Activated CD4-positive, alpha-beta T cell treated with anti-CD3 and anti-CD28 coated beads for 48 hours (primary cell): ENCODE results near the gene GALNT7.
"Not testable (repeated sequence)": the region's sequence is repeated elsewhere in the genome, so short reads cannot be mapped to it uniquely, and the experiment has no call there.

Source experiments
- DNase-seq: peaks from one replicate; pipeline ENCODE4 v3.0.0-alpha.2; 2020

Gene GALNT7

GRCh38 chr4:173199553-173199952 is 30.9 kb downstream of the GALNT7 start:
- no peak for DNase-seq

DNA sequence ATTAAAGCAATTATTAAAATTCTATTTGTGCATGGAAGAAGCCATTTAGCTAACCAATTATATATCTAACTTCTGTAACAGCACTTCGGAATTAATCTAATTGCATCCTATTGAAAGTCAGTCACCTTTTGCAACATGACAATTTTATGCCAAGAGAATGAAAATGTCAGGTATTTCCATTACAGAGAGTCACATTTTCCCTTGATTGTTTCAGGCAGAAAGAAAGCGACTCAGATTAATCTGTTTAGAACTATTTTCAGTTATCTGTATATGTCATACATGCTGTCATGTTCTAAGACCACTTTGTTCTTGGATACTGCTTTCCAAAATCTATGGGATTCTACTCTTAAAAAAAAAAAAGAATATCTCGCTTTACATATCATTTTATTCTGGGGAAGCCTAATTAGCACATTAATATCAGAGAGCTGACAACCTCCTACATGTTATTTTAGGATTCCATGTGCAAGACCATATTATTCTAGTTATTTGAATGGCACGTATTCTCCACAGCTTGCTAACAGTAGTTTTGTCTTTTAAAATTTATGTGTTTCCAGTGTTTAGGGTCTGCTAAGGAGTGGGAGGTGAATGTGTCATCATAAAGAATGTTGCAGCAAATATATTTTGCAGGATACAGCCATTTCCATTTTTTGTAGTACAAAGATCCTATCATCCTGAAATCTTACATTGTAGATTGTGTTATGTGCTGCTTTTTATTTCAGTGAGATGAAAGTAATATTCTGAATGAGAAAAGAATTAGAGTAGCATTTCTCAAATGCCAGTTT is 31.7 kb downstream of the GALNT7 start:
- no peak for DNase-seq

DNA sequence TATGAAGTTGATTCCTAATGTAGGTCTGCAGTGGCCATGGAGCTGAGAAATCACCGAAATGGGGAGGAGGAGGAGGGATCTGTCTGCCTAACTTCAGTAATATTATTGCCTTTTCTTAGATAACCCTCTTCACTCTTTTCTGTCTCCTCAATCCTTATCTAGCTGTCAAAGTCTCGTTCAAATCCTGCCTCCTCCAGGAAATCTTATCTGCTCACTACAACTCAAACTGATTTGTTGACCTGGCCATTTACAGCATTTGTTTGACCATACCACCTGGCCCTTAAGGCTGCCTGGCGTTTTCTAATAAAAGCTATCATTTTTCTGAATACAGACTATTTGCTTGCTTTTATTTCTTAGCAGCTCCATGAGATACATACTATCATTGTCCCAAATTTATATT is 33.8 kb downstream of the GALNT7 start:
- DNase-seq, result no peak

GRCh38 chr4:173205656-173206055 is 37.0 kb downstream of the GALNT7 start:
- no peak for DNase-seq

- DNase-seq, result no peak
Measured at GRCh38 chr4:173208420-173208819, 39.8 kb downstream of the GALNT7 start.

- no peak for DNase-seq
Measured at GRCh38 chr4:173211222-173211621, 42.6 kb downstream of the GALNT7 start.

GRCh38 chr4:173211838-173212237 is 43.2 kb downstream of the GALNT7 start:
- no peak for DNase-seq

DNA sequence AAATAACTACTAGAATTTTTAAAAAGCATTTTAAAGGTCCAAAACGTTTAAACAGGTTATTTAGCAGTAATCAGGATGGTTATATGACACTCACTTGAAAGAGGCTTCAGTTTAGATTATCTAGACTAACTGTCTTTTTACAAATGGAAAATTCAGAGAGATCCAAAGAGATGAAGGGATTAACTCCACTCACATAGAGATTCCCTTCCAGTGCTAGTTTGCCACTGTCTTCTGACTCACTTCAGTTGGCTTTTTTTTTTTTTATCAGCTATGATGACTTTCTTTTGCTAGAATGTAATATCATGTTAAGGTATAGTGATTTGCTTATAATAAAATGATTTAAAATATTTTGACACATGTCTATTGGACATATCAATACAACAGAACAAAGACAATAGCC is 43.8 kb downstream of the GALNT7 start:
- no peak for DNase-seq

GRCh38 chr4:173213296-173213695 is 44.7 kb downstream of the GALNT7 start:
- no peak for DNase-seq

DNA sequence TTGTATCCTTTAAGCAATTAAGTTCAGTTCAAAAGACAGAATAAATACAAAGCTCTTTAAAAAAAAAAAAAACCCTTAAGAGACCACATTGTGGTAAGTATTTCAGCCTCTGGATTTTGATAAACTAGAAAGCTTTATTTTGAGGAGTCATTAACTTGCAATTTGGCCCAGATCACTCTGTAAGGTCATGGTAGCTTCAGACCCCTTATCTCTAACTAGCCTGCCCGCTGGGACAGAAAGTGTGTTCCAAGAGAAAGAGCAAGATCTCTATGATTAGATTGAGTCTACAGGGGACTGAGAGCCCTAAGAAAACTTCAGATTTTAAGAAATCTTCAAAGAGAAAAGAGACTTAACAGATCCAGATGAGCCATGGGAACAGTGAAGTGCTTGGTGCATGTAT is 45.6 kb downstream of the GALNT7 start:
- DNase-seq, result no peak

GRCh38 chr4:173214661-173215060 is 46.0 kb downstream of the GALNT7 start:
- no peak for DNase-seq

DNA sequence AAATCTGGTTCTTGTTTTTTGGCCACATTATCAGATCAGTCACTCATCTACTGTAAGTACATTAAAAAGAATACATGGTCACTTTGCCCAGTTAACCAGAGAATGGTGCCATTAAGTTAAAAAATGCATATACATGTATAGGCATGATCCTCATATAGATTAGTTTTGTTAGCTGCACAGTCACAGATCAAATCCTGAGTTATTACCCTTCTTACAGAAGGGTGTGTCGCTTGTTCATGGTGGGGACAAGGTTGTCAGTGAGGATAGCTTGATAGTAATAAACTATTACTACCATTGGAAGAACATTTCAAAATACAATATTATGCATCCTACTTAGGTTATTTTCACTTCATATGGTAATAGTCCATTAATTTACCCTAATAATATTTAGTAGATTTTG is 48.5 kb downstream of the GALNT7 start:
- no peak for DNase-seq

- no peak for DNase-seq
Measured at GRCh38 chr4:173217727-173218126, 49.1 kb downstream of the GALNT7 start.

GRCh38 chr4:173218411-173219125 is 50.0 kb downstream of the GALNT7 start:
- no peak for DNase-seq

GRCh38 chr4:173219126-173219437 is 50.5 kb downstream of the GALNT7 start:
- not testable (repeated sequence) for DNase-seq

- DNase-seq, result no peak
Measured at GRCh38 chr4:173223743-173224142, 55.1 kb downstream of the GALNT7 start.

GRCh38 chr4:173226401-173226888 is 57.8 kb downstream of the GALNT7 start:
- no peak for DNase-seq

GRCh38 chr4:173227756-173228155 is 59.1 kb downstream of the GALNT7 start:
- DNase-seq, result no peak

GRCh38 chr4:173230062-173230461 is 61.5 kb downstream of the GALNT7 start:
- DNase-seq, result no peak

GRCh38 chr4:173231916-173232315 is 63.3 kb downstream of the GALNT7 start:
- DNase-seq, result no peak

GRCh38 chr4:173233857-173234256 is 65.2 kb downstream of the GALNT7 start:
- DNase-seq, result no peak

DNA sequence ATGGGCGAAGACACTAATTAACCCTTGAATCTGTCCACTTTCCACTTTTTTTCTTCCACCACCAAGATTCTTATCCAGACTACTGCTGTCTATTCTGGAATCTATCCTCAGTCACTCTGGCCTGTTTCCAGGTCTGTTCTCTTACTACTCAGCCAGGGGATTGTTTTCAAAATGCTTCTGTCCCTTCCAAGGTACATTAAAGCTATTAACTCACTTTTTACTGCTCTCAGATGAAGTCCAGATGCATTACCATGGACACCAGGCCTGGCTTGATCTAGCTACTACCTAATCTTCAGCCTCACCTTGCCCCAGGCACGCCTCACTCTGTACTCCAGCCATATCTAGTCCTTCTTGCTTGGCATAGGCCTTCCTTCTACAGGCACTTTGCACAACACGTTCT is 66.4 kb downstream of the GALNT7 start:
- no peak for DNase-seq

- no peak for DNase-seq
Measured at GRCh38 chr4:173236301-173236700, 67.7 kb downstream of the GALNT7 start.

- DNase-seq, result no peak
Measured at GRCh38 chr4:173237152-173237551, 68.5 kb downstream of the GALNT7 start.

DNA sequence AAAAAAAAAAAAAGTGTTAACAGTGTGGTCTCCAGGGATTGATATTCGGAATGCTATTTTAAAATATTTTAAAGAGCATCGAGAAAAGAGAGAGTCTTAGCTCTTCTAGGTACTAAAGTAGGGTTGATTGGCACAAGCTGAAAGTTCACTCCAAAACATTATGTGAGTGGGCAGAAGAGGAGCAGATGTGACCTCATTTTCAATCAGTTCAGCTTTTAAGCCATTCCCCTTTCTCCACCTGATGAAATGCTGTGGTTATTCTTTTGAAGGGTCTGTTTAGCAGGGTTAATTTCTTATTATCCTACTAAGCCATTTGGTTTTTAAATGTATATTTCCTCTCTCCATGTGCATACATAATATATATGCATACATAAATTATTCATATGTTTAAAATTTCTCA is 69.2 kb downstream of the GALNT7 start:
- DNase-seq, result no peak
